AG09319 (cell line): ENCODE data around the gene PHC1.

Source experiments
- DNase-seq: peaks from one replicate; pipeline ENCODE4 v3.0.0-alpha.2; 2010; ENCODE audit warnings: low read depth; ENCODE audit errors: extremely low read depth
- CTCF ChIP-seq: IDR thresholded peaks from 2 replicates; pipeline ENCODE4 v1.5.1; 2011; ENCODE audit warnings: low read depth, mild to moderate bottlenecking, inconsistent platforms, low read length, moderate library complexity

PHC1 gene

GRCh38 chr12:8947737-8948136 is 33.4 kb downstream of the PHC1 start:
- no peak for TF ChIP-seq CTCF
- no peak for DNase-seq

DNA sequence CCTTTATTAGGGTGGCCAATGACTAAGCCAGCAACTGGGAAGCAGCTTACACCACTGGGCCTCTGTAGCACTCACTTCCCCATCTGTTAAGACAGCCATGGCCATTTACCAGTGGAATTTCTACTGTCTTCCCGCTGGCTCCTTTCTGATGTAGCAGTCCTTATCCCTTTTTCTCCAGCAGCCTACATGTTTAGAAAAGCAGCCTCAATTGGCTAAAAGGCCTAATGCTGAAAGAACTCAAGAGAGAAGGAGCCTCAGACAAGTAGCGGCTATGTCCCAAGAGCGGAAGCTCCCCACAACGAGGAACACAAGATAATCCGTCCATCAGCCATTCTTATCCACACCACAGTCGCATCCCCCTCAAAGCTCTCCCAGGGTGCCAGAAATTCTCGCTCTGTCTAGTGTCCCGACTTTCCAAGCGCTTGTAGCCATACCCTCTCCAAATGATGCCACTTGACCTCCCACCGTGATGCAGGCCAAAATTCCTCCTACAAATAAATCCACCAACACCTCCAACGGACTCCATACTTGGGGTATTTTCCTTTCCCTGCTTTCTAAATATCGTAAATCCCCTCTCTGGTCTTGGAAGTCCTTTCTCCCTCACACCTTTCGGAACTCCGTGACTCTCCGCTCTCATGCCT is 34.5 kb downstream of the PHC1 start:
- no peak for TF ChIP-seq CTCF
- DNase-seq = no peak

GRCh38 chr12:8949342-8950220 is 35.3 kb downstream of the PHC1 start, which contains the start of gene M6PR:
TSS of gene M6PR (minus strand) at chr12:8949645. CDS start at chr12:8946404, 3,241 bp downstream.
- peak; percentile 57 for TF ChIP-seq CTCF
- DNase-seq = peak; percentile 71

- no peak for DNase-seq
- no peak for TF ChIP-seq CTCF
Observed at GRCh38 chr12:8950221-8950527, 35.9 kb downstream of the PHC1 start.

DNA sequence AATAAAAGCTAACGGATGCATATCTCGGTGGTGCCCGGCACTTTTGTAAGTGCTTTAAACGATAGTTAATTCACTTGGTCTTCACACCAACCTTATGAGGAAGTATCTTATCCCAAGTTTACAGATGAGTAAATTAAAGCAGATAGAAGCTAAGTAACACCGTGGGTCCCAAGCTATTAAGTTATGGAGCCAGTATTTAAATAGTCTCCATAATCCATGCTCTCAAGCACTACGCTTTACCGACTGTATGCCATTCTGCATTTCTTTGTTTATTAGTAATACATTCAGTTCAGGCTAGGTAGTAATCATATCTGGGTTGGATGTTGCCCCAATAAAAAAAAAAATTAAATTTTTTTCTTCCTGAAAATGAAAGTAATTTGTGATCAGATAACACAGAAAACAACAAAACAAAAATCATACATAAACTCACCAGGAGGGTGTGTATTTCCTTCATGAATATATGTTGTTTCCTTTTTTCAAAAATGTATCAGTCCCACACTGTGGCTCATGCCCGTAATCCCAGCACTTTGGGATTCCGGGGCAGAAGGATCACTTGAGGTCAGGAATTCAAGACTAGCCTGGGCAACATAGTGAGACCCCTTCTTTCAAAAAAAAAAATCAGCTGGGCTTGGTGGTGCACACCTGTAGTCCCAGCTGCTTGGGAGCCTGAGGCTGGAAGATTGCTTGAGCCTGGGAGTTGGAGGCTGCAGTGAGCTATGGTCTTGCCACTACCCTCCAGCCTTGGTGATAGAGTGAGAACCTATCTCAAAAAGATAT is 36.6 kb downstream of the PHC1 start:
- TF ChIP-seq CTCF = no peak
- no peak for DNase-seq

DNA sequence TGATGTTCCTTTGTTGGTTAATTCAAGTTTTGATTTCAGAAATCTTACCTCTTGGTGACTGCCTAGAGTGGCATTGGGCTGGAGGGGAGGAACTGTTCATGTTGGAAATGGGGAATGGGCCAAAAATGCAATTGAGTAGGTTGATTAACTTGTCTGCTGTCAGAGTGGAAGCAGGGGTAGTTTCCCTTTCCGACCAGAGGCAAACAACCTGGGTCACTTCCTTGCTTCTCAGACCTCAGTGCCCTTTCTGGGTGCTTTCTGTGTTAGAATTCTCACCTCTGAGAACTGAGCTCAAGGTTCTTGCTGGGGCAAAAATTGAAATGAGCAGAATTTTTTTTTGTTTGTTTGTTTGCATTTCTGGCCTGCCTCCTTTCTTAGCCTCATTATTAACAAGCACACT is 37.4 kb downstream of the PHC1 start:
- DNase-seq = no peak
- no peak for TF ChIP-seq CTCF
